ENCODE measurements around the gene PLCG1.

The PLCG1 gene

DNA sequence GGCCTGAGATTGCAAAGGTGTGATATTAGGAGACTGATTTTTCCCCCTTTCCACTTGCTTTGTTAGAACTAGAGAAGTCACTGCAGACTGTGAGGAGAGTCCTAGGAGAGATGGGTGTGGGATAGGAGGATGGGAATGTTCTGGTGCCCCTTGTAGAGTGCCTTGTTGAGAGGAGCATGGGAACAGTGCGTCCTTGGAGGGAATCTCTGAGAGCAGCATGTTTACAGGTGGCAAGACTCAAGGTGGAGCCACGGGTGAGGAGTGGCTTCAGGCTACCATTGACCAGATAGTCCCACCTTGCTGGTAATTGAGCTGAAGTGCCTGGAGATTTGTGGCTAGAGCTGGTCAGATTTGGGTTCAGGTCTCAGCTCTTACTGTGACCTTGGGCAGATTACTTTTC lies 6.0 kb downstream of the PLCG1 start:
- DNase-seq = no peak

DNA sequence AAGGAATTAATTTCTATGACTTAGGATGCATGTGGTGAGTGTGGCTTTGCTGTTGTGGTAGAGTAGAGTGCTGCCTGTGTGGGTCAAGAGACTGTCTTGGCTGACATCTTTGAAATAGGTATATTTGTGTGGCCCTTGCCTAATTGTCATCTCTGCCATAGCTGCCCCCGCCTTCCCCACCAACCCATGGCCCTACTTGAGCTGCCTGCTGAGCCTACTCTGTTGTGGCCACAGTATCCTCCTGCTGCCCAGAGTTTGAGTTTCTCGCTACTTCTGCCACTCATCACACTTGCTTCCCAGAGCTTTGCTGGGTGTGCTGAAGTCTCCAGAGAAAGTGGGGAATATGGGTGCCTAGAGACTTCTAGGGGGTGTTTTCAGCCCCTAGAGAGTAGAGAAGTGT lies 8.0 kb downstream of the PLCG1 start:
- no peak for DNase-seq

DNA sequence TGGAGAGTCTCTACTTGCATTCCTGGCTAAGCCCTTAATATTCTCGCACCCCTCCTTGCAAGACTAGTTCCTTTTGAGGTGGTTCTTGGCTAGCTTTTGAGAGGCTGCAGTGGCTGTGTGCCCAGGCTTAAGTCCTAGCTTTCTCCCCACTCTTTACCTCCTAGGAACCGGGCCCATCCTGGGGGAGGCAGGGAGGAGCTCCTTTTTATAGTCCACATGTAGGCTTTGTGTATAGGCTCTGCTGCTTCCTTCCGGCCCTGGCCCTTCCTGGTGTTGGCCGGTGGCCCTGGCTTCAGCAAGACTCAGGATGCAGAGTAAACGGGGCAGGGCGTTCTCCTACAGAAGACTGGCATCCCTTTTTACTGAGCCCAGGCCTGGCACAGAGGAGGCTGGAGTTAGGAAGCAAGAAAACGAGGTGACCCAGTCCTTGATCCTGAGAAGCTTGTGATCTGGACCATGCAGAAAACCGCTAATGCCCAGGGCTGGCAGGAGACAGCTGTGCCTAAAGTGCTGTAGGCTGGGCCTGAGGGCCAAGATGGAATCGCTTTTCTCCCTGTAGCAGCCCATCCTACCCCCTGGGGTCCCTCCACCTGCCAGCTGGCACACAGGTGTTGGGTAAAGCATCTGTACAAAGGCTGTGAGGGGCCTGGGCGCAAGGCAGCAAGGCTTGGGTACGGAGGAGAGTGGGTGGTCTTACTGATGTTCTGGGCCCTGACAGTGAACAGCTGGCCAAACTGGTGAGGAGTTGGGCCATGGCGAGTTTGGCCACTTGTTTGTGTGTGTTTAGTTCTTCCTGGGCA lies 8.7 kb downstream of the PLCG1 start:
- DNase-seq = no peak

- no peak for DNase-seq
Measured at GRCh38 chr20:41147767-41148191, 10.4 kb downstream of the PLCG1 start.

DNA sequence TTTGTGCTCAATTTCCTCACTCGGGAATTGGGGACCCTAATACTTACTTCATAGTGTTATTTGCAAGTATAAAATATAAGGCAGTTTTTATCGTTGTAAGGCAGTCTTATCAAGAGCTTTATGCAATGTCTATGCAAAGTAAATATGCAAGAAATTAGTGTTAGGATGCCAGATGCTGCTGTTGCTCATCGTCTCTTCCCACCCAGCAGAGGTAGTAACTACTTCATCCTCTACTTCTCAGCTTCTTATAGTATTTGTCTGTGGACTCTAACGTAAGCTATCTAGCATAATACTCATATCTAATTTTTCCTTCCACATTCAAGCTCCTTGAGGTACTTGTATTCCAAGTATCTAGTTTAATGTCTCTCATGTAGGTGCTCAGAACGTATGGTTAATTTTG lies 11.6 kb downstream of the PLCG1 start:
- DNase-seq = no peak

DNA sequence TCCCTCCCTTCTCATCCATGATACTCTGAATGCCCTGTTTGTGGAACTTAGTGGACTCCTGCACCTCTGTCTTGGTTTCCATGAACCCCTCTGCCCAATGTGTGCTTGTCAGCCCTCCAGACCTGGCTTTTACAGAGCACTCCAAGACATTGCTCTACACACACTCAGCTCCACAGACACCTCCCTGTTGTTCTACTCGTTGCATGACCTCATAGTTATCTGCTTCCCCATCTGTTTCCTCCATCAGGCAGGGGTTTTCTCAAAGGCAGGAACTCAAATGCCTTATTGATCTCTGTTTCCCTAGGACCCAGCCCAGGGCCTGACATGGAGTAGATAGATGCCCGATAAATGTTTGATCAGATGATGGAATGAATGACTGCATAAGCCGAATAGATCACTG lies 13.3 kb downstream of the PLCG1 start:
- DNase-seq = no peak

GRCh38 chr20:41151134-41151869 lies 14.0 kb downstream of the PLCG1 start:
- DNase-seq = no peak

DNA sequence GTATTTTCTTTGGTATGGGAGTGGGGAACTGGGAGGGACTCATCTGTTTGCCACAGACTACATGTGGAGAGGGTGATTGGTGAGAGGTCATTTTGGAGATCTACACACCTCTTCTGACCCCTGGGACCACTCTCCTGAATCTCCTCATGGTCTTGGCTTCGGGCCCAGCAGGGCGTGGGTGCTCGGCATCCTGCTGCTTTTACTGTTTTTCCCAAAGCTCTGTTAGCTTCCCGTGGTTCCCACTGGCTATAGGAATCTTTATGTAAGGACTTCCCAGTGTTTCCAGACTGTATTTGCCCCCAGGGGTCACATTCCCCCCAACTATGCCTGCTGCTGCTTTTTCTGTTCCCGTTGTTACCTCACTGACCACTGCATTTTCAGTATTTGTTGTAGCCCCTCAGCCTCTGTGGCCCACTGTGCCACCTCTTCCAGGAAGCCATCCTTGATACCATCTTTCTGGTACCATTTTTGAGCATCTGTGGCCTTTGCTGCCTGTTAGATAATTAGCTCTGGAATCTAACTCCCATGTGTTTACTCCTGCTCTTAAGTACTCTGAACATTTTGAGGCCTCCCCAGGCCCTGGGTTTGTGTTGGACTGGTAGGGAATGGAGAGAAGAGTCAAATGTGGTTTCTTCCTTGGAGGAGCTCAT lies 14.9 kb downstream of the PLCG1 start:
- DNase-seq = no peak

GRCh38 chr20:41154436-41155176 lies 17.3 kb downstream of the PLCG1 start:
- no peak for DNase-seq

DNA sequence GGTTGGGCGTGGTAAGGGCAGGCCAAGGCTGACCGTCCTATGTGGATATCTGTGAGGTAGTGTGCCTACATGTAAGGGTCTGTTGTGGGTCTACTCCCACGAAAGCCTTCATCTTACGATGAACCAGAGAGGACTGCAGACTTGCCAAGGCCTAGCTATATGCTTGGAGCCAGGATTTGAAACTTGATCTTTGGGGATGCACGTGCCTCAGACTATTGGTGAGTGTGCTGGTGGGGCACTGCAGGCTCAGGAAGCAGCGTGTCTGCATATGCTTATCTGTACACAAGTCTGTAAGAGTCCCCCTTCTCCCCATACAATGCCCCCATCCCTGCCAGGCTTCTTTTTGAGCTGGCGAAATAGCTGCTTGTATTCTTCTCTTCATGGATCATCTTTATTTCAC lies 17.9 kb downstream of the PLCG1 start:
- no peak for DNase-seq

DNA sequence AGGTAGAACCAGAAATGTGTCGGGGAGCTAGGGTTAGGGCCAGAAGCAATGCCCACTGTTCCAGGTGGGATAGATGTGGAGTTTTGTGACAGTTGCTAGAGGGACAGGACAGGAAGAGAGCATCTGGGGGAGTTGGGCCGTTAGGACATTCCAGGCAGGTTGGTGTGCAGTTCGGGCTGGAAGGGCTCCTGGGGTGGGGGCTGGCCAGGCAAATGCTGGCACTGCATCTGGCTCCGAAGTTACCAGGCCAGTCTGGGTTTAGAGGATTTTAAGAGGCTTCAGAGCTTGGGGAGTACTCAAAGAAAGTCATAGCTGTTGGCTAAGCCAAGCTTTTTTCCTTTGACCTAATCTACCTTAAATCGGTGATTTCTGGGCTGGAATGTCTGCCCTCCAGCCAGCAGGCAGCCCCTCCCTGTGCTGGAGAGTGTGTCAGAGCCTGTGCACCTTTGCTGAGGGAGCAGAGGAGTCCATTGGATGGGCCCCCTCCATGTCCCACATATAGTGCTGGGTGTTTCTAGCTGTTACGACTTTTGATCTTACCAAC lies 20.8 kb downstream of the PLCG1 start:
- DNase-seq = no peak

DNA sequence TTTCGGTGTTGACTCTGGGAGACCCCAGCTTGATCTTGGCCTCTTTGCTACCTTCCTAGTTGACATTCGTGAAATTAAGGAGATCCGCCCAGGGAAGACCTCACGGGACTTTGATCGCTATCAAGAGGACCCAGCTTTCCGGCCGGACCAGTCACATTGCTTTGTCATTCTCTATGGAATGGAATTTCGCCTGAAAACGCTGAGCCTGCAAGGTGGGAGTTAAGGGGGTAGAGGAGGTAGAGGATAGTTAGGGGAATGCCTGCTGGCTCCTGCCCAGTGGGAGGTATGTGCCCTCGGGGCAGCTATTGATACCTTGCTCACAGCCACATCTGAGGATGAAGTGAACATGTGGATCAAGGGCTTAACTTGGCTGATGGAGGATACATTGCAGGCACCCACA lies 22.2 kb downstream of the PLCG1 start:
- DNase-seq = no peak

GRCh38 chr20:41160686-41161085 lies 23.3 kb downstream of the PLCG1 start:
- DNase-seq = no peak

DNA sequence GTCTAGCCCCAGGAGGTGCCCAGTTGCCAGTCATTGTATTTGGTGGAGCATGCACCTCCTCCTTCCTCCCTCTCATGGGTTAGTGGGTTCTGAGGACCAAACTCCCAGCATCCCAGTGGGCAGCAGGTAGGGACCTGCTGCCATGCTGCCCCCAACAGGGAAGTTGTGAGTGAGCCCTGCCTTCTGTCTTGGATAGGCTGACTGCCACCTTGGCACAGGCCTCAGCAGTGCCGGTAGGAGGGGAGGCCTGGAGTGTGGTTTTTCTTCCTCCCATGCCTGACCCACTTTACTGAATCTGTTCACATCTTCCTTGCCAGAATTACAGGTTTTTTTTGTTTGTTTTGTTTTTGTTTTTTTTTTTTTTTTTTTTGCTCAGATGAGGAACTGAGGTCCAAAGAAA lies 24.5 kb downstream of the PLCG1 start:
- DNase-seq = no peak

DNA sequence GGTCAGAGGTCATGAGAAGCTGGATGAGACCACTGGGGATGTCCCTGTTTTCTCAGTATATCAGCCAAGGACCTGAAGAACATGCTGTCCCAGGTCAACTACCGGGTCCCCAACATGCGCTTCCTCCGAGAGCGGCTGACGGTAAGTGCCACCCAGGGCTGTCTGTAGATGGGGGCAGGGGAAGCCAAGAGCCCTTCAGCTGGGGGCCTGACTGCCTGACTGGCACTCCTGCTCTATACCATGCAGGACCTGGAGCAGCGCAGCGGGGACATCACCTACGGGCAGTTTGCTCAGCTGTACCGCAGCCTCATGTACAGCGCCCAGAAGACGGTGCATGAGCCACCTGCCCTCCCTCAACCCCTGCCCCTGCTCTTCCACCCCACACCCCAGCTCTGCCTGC lies 25.1 kb downstream of the PLCG1 start:
- DNase-seq = no peak

- DNase-seq = no peak
Measured at GRCh38 chr20:41163821-41164220, 26.5 kb downstream of the PLCG1 start.

DNA sequence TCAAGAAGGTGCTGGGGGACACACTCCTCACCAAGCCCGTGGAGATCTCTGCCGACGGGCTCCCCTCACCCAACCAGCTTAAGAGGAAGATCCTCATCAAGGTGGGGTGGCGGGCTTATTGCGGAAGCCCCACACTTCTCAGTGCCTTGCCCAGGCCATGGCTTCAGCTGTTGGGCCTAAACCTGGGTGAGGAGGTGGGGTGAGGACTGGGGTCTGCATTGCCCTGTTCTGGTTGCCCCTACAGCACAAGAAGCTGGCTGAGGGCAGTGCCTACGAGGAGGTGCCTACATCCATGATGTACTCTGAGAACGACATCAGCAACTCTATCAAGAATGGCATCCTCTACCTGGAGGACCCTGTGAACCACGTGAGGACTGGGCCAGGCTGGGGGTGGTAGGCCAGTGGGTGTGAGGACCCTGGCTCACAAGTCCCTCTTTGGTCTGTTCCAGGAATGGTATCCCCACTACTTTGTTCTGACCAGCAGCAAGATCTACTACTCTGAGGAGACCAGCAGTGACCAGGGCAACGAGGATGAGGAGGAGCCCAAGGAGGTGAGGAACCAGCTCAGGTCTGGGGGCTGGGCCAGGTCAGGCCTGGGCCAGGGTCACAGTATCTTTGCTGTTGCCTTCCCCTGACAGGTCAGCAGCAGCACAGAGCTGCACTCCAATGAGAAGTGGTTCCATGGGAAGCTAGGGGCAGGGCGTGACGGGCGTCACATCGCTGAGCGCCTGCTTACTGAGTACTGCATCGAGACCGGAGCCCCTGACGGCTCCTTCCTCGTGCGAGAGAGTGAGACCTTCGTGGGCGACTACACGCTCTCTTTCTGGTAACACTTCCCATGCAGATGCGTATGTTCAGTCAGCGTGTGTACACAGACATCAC lies 27.9 kb downstream of the PLCG1 start:
- DNase-seq = no peak

- DNase-seq = no peak
Measured at GRCh38 chr20:41166201-41167117, 29.1 kb downstream of the PLCG1 start.

- no peak for DNase-seq
Measured at GRCh38 chr20:41167118-41167470, 29.8 kb downstream of the PLCG1 start.

- no peak for DNase-seq
Measured at GRCh38 chr20:41167481-41168253, 30.3 kb downstream of the PLCG1 start.

Data from stimulated activated CD4-positive, alpha-beta T cell treated with anti-CD3 and anti-CD28 coated beads, Interleukin-15, amount 100 ng/mL, for 24 hours (primary cell).